Measurements from ENCODE around the gene HOXA11. TPM values are rescaled to one million over a fixed set of nuclear protein-coding genes. Genes with fewer than 3 reads are reported as not detected.

Gene HOXA11
- total RNA-seq, 6 experiments from 2014 or later: 33.1 to 42.1 (median 39.1) TPM

- peaks cover 27% of the 10 kb centered on the region for H3K4me1 Mint-ChIP-seq (ENCODE audit: low read depth)
- no peak overlapping the region for H3K27ac Mint-ChIP-seq
- TF ChIP-seq CTCF (IDR thresholded peaks at IDR 0.05): no peak
- H3K36me3 Mint-ChIP-seq (ENCODE audit: low read depth): peaks cover 19% of the 10 kb centered on the region
- no peak overlapping the region for H3K4me3 Mint-ChIP-seq
- no peaks in the 10 kb centered on the region for H3K9me3 Mint-ChIP-seq
- peaks cover 3% of the 10 kb centered on the region; the same call in 1 of the 2 replicates for H3K27me3 Mint-ChIP-seq (ENCODE audit: insufficient read depth)
- no peak for DNase-seq
Measured at GRCh38 chr7:27137640-27138315, 47.3 kb downstream of the HOXA11 start.

DNA sequence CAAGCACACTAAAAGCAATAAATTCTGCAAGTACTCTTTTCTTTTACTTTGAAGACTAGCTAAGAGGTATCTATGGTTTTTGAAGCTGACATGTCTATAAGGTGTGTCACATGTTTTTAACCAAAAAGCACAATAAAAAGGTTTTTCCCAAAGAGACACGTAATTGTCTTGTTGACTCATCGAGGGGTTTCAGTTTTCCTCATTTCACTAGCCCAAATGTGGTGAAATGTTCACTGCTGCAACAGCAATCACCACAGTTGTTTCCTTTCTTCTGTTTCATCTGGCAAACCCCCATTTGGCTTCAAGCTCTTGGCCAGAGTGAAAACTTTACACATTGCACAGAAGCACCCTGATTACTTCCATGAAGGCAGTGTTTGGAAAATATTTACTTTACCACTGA is 50.6 kb downstream of the HOXA11 start:
- peaks cover 34% of the 10 kb centered on the region for H3K4me1 Mint-ChIP-seq (ENCODE audit: low read depth)
- DNase-seq: peak; percentile 41
- H3K27ac Mint-ChIP-seq: peak overlapping the region; percentile 44; the same call in 1 of the 2 replicates
- H3K27me3 Mint-ChIP-seq (ENCODE audit: insufficient read depth): no peaks in the 10 kb centered on the region; the same call in none of the 2 replicates
- H3K36me3 Mint-ChIP-seq (ENCODE audit: low read depth): peaks cover 10% of the 10 kb centered on the region
- no peak for TF ChIP-seq CTCF (IDR thresholded peaks at IDR 0.05)
- no peaks in the 10 kb centered on the region for H3K9me3 Mint-ChIP-seq
- no peak overlapping the region for H3K4me3 Mint-ChIP-seq

- Mint-ChIP-seq H3K36me3 (ENCODE audit: low read depth) (peaks cover 14% of the 10 kb centered on the region), H3K27ac (peak overlapping the region; percentile 44; the same call in 1 of the 2 replicates), H3K9me3 (no peaks in the 10 kb centered on the region), H3K4me1 (ENCODE audit: low read depth) (peaks cover 34% of the 10 kb centered on the region), H3K4me3 (no peak overlapping the region), H3K27me3 (ENCODE audit: insufficient read depth) (no peaks in the 10 kb centered on the region; the same call in none of the 2 replicates)
- no peak for TF ChIP-seq CTCF (IDR thresholded peaks at IDR 0.05)
- DNase-seq: no peak
Measured at GRCh38 chr7:27133409-27134231, 51.4 kb downstream of the HOXA11 start.

DNA sequence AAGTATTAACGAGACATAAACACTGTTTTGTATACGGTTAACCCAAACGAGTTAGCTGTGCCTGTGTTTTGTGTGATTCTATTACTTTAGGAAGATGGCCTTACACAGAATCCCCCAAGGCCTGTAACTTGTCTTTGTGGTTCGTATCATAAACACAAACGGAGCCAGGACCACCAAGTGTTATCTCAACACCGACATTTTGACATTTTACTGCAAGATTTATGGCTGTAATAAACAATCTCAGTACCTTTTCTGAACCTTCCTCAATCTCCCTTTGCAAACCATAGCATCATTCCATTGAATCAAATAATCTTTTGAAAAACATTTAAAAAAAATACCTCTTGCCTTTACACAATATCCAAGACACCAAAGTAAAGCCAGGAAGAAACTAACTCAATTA is 52.1 kb downstream of the HOXA11 start:
- Mint-ChIP-seq H3K9me3 (no peaks in the 10 kb centered on the region), H3K4me3 (no peak overlapping the region), H3K36me3 (ENCODE audit: low read depth) (peaks cover 17% of the 10 kb centered on the region), H3K4me1 (ENCODE audit: low read depth) (peaks cover 34% of the 10 kb centered on the region), H3K27ac (no peak overlapping the region), H3K27me3 (ENCODE audit: insufficient read depth) (peaks cover 2% of the 10 kb centered on the region)
- TF ChIP-seq CTCF (IDR thresholded peaks at IDR 0.05): no peak
- DNase-seq: no peak

GRCh38 chr7:27132214-27132613 is 52.8 kb downstream of the HOXA11 start:
- peaks cover 8% of the 10 kb centered on the region for H3K27me3 Mint-ChIP-seq (ENCODE audit: insufficient read depth)
- no peaks in the 10 kb centered on the region for H3K9me3 Mint-ChIP-seq
- no peak overlapping the region for H3K27ac Mint-ChIP-seq
- H3K4me1 Mint-ChIP-seq (ENCODE audit: low read depth): peaks cover 34% of the 10 kb centered on the region
- no peak for DNase-seq
- H3K4me3 Mint-ChIP-seq: no peak overlapping the region; the same call in 1 of the 2 replicates
- no peak for TF ChIP-seq CTCF (IDR thresholded peaks at IDR 0.05)
- H3K36me3 Mint-ChIP-seq (ENCODE audit: low read depth): peaks cover 17% of the 10 kb centered on the region

Data from HFFc6 (cell line).